ENCODE data around the gene STIMATE.

The STIMATE gene

GRCh38 chr3:52817860-52818259 is 79.5 kb downstream of the STIMATE start:
- DNase-seq (ENCODE audit: low read depth, low spot score), result no peak

GRCh38 chr3:52817221-52817620 is 80.1 kb downstream of the STIMATE start:
- no peak for DNase-seq (ENCODE audit: low read depth, low spot score)

GRCh38 chr3:52816654-52817053 is 80.7 kb downstream of the STIMATE start:
- no peak for DNase-seq (ENCODE audit: low read depth, low spot score)

- no peak for DNase-seq (ENCODE audit: low read depth, low spot score)
These were observed 81.1 kb downstream of the STIMATE start for GRCh38 chr3:52816199-52816598.

- DNase-seq (ENCODE audit: low read depth, low spot score), result no peak
These were observed 83.5 kb downstream of the STIMATE start for GRCh38 chr3:52813810-52814209.

GRCh38 chr3:52811452-52812011 is 85.8 kb downstream of the STIMATE start:
- no peak for DNase-seq (ENCODE audit: low read depth, low spot score)

GRCh38 chr3:52810923-52811322 is 86.4 kb downstream of the STIMATE start:
- DNase-seq (ENCODE audit: low read depth, low spot score), result no peak

- no peak for DNase-seq (ENCODE audit: low read depth, low spot score)
These were observed 87.5 kb downstream of the STIMATE start for GRCh38 chr3:52809662-52810377.

GRCh38 chr3:52809149-52809548 is 88.2 kb downstream of the STIMATE start:
- DNase-seq (ENCODE audit: low read depth, low spot score), result no peak

- no peak for DNase-seq (ENCODE audit: low read depth, low spot score)
These were observed 91.9 kb downstream of the STIMATE start for GRCh38 chr3:52805270-52806039.

- DNase-seq (ENCODE audit: low read depth, low spot score), result no peak
These were observed 95.5 kb downstream of the STIMATE start for GRCh38 chr3:52801839-52802238.

- DNase-seq (ENCODE audit: low read depth, low spot score), result no peak
These were observed 97.3 kb downstream of the STIMATE start for GRCh38 chr3:52800079-52800478.

GRCh38 chr3:52798978-52799476 is 98.3 kb downstream of the STIMATE start:
- no peak for DNase-seq (ENCODE audit: low read depth, low spot score)

GRCh38 chr3:52798376-52798977 is 98.9 kb downstream of the STIMATE start:
- no peak for DNase-seq (ENCODE audit: low read depth, low spot score)

- no peak for DNase-seq (ENCODE audit: low read depth, low spot score)
These were observed 100.9 kb downstream of the STIMATE start for GRCh38 chr3:52796411-52796810.

- no peak for DNase-seq (ENCODE audit: low read depth, low spot score)
These were observed 101.9 kb downstream of the STIMATE start for GRCh38 chr3:52795298-52795900.

GRCh38 chr3:52794612-52795099 is 102.7 kb downstream of the STIMATE start, which contains the start of gene ITIH3:
ITIH3 (plus strand) TSS chr3:52794796; CDS start chr3:52794804, 8 bp downstream.
- no peak for DNase-seq (ENCODE audit: low read depth, low spot score)

- DNase-seq (ENCODE audit: low read depth, low spot score), result no peak
These were observed 103.4 kb downstream of the STIMATE start for GRCh38 chr3:52793702-52794611.

GRCh38 chr3:52792961-52793695 is 104.2 kb downstream of the STIMATE start:
- no peak for DNase-seq (ENCODE audit: low read depth, low spot score)

- no peak for DNase-seq (ENCODE audit: low read depth, low spot score)
These were observed 104.9 kb downstream of the STIMATE start for GRCh38 chr3:52792413-52792812.
